Activated naive CD4-positive, alpha-beta T cell treated with anti-CD3 and anti-CD28 coated beads, Interleukin-2, amount 50 U/mL, for 16 hours (primary cell): Measurements from ENCODE around the gene BANK1.

Experiments used
- DNase-seq: peaks from one replicate; pipeline ENCODE4 v3.0.0-alpha.2; 2020

The BANK1 gene

GRCh38 chr4:102042871-102043802 lies 252.6 kb downstream of the BANK1 start:
- DNase-seq, result no peak

- DNase-seq, result no peak
Observed at GRCh38 chr4:102047616-102048015, 257.1 kb downstream of the BANK1 start.

GRCh38 chr4:102055805-102056204 lies 265.3 kb downstream of the BANK1 start:
- DNase-seq, result no peak

- DNase-seq, result no peak
Observed at GRCh38 chr4:102057122-102057521, 266.6 kb downstream of the BANK1 start.

- no peak for DNase-seq
Observed at GRCh38 chr4:102061133-102061532, 270.6 kb downstream of the BANK1 start.

- DNase-seq, result no peak
Observed at GRCh38 chr4:102064747-102065442, 274.4 kb downstream of the BANK1 start.

- DNase-seq, result no peak
Observed at GRCh38 chr4:102076622-102077021, 286.1 kb downstream of the BANK1 start.

- no peak for DNase-seq
Observed at GRCh38 chr4:102080184-102080583, 289.7 kb downstream of the BANK1 start.

- no peak for DNase-seq
Observed at GRCh38 chr4:102089850-102090621, 299.5 kb downstream of the BANK1 start.

- no peak for DNase-seq
Observed at GRCh38 chr4:102091656-102092055, 301.1 kb downstream of the BANK1 start.

GRCh38 chr4:102094481-102094880 lies 304.0 kb downstream of the BANK1 start:
- DNase-seq, result no peak

- no peak for DNase-seq
Observed at GRCh38 chr4:102103368-102103767, 312.8 kb downstream of the BANK1 start.

GRCh38 chr4:102104278-102104677 lies 313.7 kb downstream of the BANK1 start:
- no peak for DNase-seq

GRCh38 chr4:102105983-102106382 lies 315.5 kb downstream of the BANK1 start:
- no peak for DNase-seq

- no peak for DNase-seq
Observed at GRCh38 chr4:102114118-102114630, 323.6 kb downstream of the BANK1 start.

GRCh38 chr4:102116121-102116520 lies 325.6 kb downstream of the BANK1 start:
- DNase-seq, result no peak

GRCh38 chr4:102120846-102121245 lies 330.3 kb downstream of the BANK1 start:
- no peak for DNase-seq
